Measurements from ENCODE around the gene BCAS1. TPM values are rescaled to one million over a fixed set of nuclear protein-coding genes. Genes with fewer than 3 reads are reported as not detected.

The BCAS1 gene
- total RNA-seq, 1 experiment from 2014 or later = 1.2 TPM

DNA sequence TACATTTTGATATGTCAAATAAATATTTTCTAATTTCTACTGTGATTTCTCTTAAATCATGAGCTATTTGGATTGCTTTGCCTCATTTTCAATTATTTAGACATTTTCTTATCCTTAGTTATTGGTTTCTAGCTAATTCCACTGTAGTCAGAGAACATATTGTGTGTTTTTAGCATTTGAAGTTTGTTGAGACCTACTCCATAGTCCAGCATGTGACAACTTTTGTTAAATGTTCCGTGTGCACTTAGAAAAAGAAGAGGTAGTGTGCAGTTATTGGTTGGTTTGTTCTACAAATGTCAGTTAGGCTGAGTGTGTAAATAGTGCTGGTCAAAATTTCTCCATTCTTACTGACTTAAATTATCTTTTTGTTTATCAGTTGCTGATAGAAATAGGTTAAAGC lies 138.8 kb downstream of the BCAS1 start:
- BruUV-seq (replicated peaks) = no TSS peak
- Mint-ChIP-seq H3K4me1 (ENCODE audit: low read depth, unreplicated experiment) (peaks cover 18% of the 10 kb centered on the region), H3K27ac (ENCODE audit: unreplicated experiment) (no peak overlapping the region), H3K9me3 (ENCODE audit: unreplicated experiment) (no peaks in the 10 kb centered on the region), H3K27me3 (ENCODE audit: insufficient read depth, unreplicated experiment) (no peaks in the 10 kb centered on the region), H3K36me3 (ENCODE audit: insufficient read depth, unreplicated experiment) (no peaks in the 10 kb centered on the region), H3K4me3 (ENCODE audit: unreplicated experiment) (no peak overlapping the region)
- no peak for DNase-seq
- CTCF ChIA-PET = interaction anchor here (1.0 kb wide), 1 partner anchor 8 kb away, joined by 3 read pairs; no protein-coding TSS in a partner anchor
- Histone ChIP-seq H3K27me3 (replicated peaks; ENCODE audit: control insufficient read depth, insufficient read depth, low read length) (no peaks in the 10 kb centered on the region), H3K4me3 (ENCODE audit: low read depth, low read length) (no peak overlapping the region), H3K36me3 (ENCODE audit: control insufficient read depth, insufficient read depth, low read length) (no peaks in the 10 kb centered on the region), H3K4me1 (peaks cover 2% of the 10 kb centered on the region; the same call in 1 of the 2 replicates), H3K9me3 (no peaks in the 10 kb centered on the region)
- POLR2A ChIA-PET = interaction anchor here (1.0 kb wide), 1 partner anchor 375 kb away, joined by 3 read pairs; no protein-coding TSS in a partner anchor
- TF ChIP-seq, protein P1, sequence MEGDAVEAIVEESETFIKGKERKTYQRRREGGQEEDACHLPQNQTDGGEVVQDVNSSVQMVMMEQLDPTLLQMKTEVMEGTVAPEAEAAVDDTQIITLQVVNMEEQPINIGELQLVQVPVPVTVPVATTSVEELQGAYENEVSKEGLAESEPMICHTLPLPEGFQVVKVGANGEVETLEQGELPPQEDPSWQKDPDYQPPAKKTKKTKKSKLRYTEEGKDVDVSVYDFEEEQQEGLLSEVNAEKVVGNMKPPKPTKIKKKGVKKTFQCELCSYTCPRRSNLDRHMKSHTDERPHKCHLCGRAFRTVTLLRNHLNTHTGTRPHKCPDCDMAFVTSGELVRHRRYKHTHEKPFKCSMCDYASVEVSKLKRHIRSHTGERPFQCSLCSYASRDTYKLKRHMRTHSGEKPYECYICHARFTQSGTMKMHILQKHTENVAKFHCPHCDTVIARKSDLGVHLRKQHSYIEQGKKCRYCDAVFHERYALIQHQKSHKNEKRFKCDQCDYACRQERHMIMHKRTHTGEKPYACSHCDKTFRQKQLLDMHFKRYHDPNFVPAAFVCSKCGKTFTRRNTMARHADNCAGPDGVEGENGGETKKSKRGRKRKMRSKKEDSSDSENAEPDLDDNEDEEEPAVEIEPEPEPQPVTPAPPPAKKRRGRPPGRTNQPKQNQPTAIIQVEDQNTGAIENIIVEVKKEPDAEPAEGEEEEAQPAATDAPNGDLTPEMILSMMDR (IDR thresholded peaks at IDR 0.05; ENCODE audit: insufficient read depth in 1 of 2, low read depth in 1 of 2, low read length in 1 of 2, severe bottlenecking in 1 of 2, unreplicated experiment in 1 of 2) = no peak
- intact Hi-C loops (cut with micrococcal nuclease; ENCODE audit: unreplicated experiment) = no loop called here

DNA sequence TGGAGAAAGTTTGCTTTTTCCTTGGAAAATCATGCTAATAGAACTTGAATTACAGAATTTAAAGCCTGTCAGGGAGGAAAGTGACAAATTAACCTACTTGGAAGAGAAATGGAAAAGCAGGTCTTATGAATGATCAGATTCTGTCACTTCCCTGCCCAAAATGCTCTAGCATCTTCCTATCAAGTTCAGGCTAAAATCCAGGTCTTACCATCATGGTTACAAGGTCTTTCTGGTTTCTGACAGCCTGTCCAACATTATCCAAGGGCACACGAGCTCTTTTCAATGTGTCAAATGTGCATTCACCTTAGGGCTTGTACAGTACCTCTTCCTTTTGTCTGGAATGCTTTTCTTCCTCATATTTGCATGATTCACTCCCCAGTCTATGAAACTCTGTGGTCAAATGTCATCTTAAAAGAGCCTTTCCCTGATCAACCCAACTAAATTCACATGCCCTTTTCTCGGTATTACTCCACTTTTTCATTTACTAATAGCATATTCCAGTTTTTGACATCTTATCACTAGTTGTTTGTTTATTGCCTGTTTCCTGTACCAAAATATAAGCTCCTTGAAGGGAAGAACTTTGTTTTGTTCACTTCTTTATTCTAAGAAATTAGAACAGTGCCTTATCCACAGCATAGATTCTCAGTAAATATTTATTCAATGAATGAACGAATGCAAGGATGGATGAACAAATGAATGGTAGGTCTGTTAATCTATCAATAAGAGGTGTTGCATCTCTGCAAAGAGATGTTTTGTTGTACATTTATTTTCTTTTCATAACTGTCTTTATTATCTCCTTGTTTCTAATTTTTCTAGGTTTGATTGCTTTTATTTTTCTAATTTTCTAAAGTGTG lies 139.5 kb downstream of the BCAS1 start:
- Mint-ChIP-seq H3K4me3 (ENCODE audit: unreplicated experiment) (no peak overlapping the region), H3K36me3 (ENCODE audit: insufficient read depth, unreplicated experiment) (no peaks in the 10 kb centered on the region), H3K27me3 (ENCODE audit: insufficient read depth, unreplicated experiment) (no peaks in the 10 kb centered on the region), H3K9me3 (ENCODE audit: unreplicated experiment) (no peaks in the 10 kb centered on the region), H3K4me1 (ENCODE audit: low read depth, unreplicated experiment) (peaks cover 19% of the 10 kb centered on the region), H3K27ac (ENCODE audit: unreplicated experiment) (no peak overlapping the region)
- no peaks in the 10 kb centered on the region for H3K27me3 ChIP-seq (replicated peaks; ENCODE audit: control insufficient read depth, insufficient read depth, low read length)
- H3K9me3 ChIP-seq = no peaks in the 10 kb centered on the region
- BruUV-seq (replicated peaks) = no TSS peak
- POLR2A ChIA-PET = interaction anchor here (1.0 kb wide), 1 partner anchor 374 kb away, joined by 3 read pairs; no protein-coding TSS in a partner anchor
- no peaks in the 10 kb centered on the region for H3K36me3 ChIP-seq (ENCODE audit: control insufficient read depth, insufficient read depth, low read length)
- CTCF ChIA-PET = interaction anchor here (1.0 to 1.9 kb wide), 2 partner anchors 9 kb away, joined by 3 to 5 read pairs; no protein-coding TSS in a partner anchor
- intact Hi-C loops (cut with micrococcal nuclease; ENCODE audit: unreplicated experiment) = no loop called here
- no peak overlapping the region for H3K4me3 ChIP-seq (ENCODE audit: low read depth, low read length)
- peak in 1 of 2 experiments; percentile 6 for DNase-seq
- H3K4me1 ChIP-seq = 0 out of 2 replicates have a peak, but pooled peaks cover 9% of the 10 kb centered on the region
- TF ChIP-seq, protein P1 (IDR thresholded peaks at IDR 0.05; ENCODE audit: insufficient read depth in 1 of 2, low read depth in 1 of 2, low read length in 1 of 2, severe bottlenecking in 1 of 2, unreplicated experiment in 1 of 2) = no peak

DNA sequence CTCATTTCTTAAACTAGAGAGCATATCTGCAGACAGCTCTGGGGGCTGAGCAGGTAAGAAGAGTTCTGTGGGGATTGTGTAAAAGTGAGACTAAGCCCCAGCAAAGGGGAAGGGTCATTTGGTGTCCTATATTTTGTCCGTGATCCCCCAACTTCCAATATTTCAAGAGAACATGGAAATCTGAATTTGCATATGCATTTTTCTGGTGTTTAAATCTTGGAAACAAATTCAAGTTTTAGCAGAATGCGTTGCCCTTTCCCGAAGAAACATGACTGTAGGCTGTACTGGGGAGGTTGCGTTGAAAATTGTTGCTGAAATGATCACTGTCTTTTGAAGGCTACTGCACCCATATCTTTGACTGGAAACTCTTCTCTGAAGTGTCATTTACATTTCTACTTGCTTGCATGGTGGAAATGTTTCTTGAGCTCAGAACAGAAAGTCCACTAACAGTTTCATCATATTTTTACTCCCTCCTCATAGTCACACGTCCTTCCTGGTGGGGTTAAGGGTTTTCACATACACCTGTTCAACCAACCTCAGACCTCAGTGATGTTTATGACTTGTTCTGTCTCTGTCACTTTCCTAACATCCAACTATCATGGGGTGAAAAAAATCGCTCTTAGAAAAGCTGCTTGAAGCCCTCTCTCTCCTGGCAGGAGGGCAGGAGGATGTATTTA lies 140.3 kb downstream of the BCAS1 start:
- CTCF ChIA-PET = interaction anchor here (1.9 kb wide), 1 partner anchor 10 kb away, joined by 5 read pairs; no protein-coding TSS in a partner anchor
- H3K4me1 ChIP-seq = 0 out of 2 replicates have a peak, but pooled peaks cover 12% of the 10 kb centered on the region
- H3K27ac Mint-ChIP-seq (ENCODE audit: unreplicated experiment) = no peak overlapping the region
- no peaks in the 10 kb centered on the region for H3K36me3 ChIP-seq (ENCODE audit: control insufficient read depth, insufficient read depth, low read length)
- TF ChIP-seq, protein P1 (IDR thresholded peaks at IDR 0.05; ENCODE audit: insufficient read depth in 1 of 2, low read depth in 1 of 2, low read length in 1 of 2, severe bottlenecking in 1 of 2, unreplicated experiment in 1 of 2) = no peak
- peak in 1 of 2 experiments; percentile 12 for DNase-seq
- no peaks in the 10 kb centered on the region for H3K9me3 ChIP-seq
- H3K4me1 Mint-ChIP-seq (ENCODE audit: low read depth, unreplicated experiment) = peaks cover 13% of the 10 kb centered on the region
- H3K4me3 ChIP-seq (ENCODE audit: low read depth, low read length) = no peak overlapping the region
- no peaks in the 10 kb centered on the region for H3K27me3 Mint-ChIP-seq (ENCODE audit: insufficient read depth, unreplicated experiment)
- no peaks in the 10 kb centered on the region for H3K27me3 ChIP-seq (replicated peaks; ENCODE audit: control insufficient read depth, insufficient read depth, low read length)
- no peaks in the 10 kb centered on the region for H3K36me3 Mint-ChIP-seq (ENCODE audit: insufficient read depth, unreplicated experiment)
- intact Hi-C loops (cut with micrococcal nuclease; ENCODE audit: unreplicated experiment) = no loop called here
- H3K9me3 Mint-ChIP-seq (ENCODE audit: unreplicated experiment) = no peaks in the 10 kb centered on the region
- BruUV-seq (replicated peaks) = no TSS peak
- no peak overlapping the region for H3K4me3 Mint-ChIP-seq (ENCODE audit: unreplicated experiment)
- POLR2A ChIA-PET = no interaction called here
